CD8-positive, alpha-beta memory T cell (primary cell): ENCODE measurements around the gene DCAF12. TPM values are rescaled to one million over a fixed set of nuclear protein-coding genes. Genes with fewer than 3 reads are reported as not detected.

ENCODE experiments used
- CTCF ChIA-PET: fragments of 350-600 bp; sonication (Branson Sonifier 250); formaldehyde crosslinking; loops from one replicate; lab custom pipeline; 2021; ENCODE audit warnings: antibody characterized with exemption; lab: Charles Lee
- POLR2A ChIA-PET: fragments of 350-600 bp; sonication (Branson Sonifier 250); formaldehyde crosslinking; loops from one replicate; lab custom pipeline; 2021; ENCODE audit warnings: antibody characterized with exemption; lab: Charles Lee
- DNase-seq, 5 donors: peaks; one replicate each; pipeline versions ENCODE4 v3.0.0 to v3.0.0-alpha.2; 2020 to 2022; ENCODE audit warnings: mixed read lengths in 1 of 5
- H3K27ac ChIP-seq: one replicate; pipeline ENCODE4 v1.7.0; 2013; ENCODE audit warnings: low read depth, mild to moderate bottlenecking, low read length, moderate library complexity
- H3K27me3 ChIP-seq: 2 replicates; pipeline ENCODE4 v1.7.0; 2013; ENCODE audit warnings: low read length, mild to moderate bottlenecking; ENCODE audit not compliant: insufficient read depth, poor library complexity, severe bottlenecking
- H3K36me3 ChIP-seq: 2 replicates; pipeline ENCODE4 v1.7.0; 2013; ENCODE audit warnings: mild to moderate bottlenecking, low read length, moderate library complexity; ENCODE audit not compliant: insufficient read depth
- H3K4me1 ChIP-seq: 2 replicates; pipeline ENCODE4 v1.7.0; 2013; ENCODE audit warnings: mild to moderate bottlenecking, low read length, moderate library complexity; ENCODE audit not compliant: insufficient read depth
- H3K4me3 ChIP-seq: 2 replicates; pipeline ENCODE4 v1.7.0; 2013; ENCODE audit warnings: mild to moderate bottlenecking, low read length
- H3K9me3 ChIP-seq: 2 replicates; pipeline ENCODE4 v1.7.0; 2013; ENCODE audit warnings: mild to moderate bottlenecking, low read length
- H3K27ac Mint-ChIP-seq, 8 donors: one replicate each; pipeline ENCODE4 v1.8.0; 2020 to 2021; ENCODE audit warnings: mixed read lengths in 8 of 8, mild to moderate bottlenecking in 6 of 8, inconsistent platforms in 3 of 8, moderate library complexity in 3 of 8
- H3K27me3 Mint-ChIP-seq, 2 donors: one replicate each; pipeline ENCODE4 v1.8.0; 2020 to 2021; ENCODE audit warnings: mixed read lengths in 2 of 2, mild to moderate bottlenecking in 1 of 2, moderate library complexity in 1 of 2
- H3K36me3 Mint-ChIP-seq, 3 donors: one replicate each; pipeline ENCODE4 v1.8.0; 2020 to 2021; ENCODE audit warnings: mixed read lengths in 3 of 3, inconsistent platforms in 1 of 3, mild to moderate bottlenecking in 1 of 3
- H3K4me1 Mint-ChIP-seq, 3 donors: one replicate each; pipeline ENCODE4 v1.8.0; 2020 to 2021; ENCODE audit warnings: mixed read lengths in 3 of 3, inconsistent platforms in 1 of 3, mild to moderate bottlenecking in 1 of 3
- H3K4me3 Mint-ChIP-seq, 7 donors: one replicate each; pipeline ENCODE4 v1.8.0; 2020 to 2021; ENCODE audit warnings: mixed read lengths in 7 of 7, mild to moderate bottlenecking in 6 of 7, moderate library complexity in 4 of 7, inconsistent platforms in 2 of 7
- H3K9me3 Mint-ChIP-seq, 5 donors: one replicate each; pipeline ENCODE4 v1.8.0; 2020 to 2022; ENCODE audit warnings: mixed read lengths in 5 of 5, mild to moderate bottlenecking in 3 of 5, moderate library complexity in 2 of 5, inconsistent platforms in 1 of 5
- polyA plus RNA-seq: library from polyadenylated mRNA; unstranded; fragments of 300-500 nt; fragmentation: Illumina TruSeq; gene quantifications from one replicate; pipeline ENCODE4 v1.2.3, GENCODE V29; 2021
- total RNA-seq, 2 experiments: library from RNA; stranded (reverse); gene quantifications; one replicate each; pipeline ENCODE4 v1.2.3, GENCODE V29; 2021

The DCAF12 gene
- total and polyA plus RNA-seq, 3 experiments from 2014 or later: 18.4 to 49.2 (median 43.0) TPM

GRCh38 chr9:34124099-34124498 is 2.4 kb downstream of the DCAF12 start:
- Histone ChIP-seq H3K36me3 (no peaks in the 10 kb centered on the region), H3K27ac (no peak overlapping the region), H3K4me3 (peak overlapping the region; percentile 97), H3K9me3 (no peaks in the 10 kb centered on the region), H3K4me1 (peaks cover 35% of the 10 kb centered on the region), H3K27me3 (no peaks in the 10 kb centered on the region)
- Mint-ChIP-seq H3K4me3 (peak overlapping the region; percentile 97 to 99 (median 99)), H3K27me3 (no peaks in the 10 kb centered on the region), H3K27ac (peak overlapping the region; percentile 90 to 99 (median 98)), H3K36me3 (peaks cover 4 to 51% (median 17%) of the 10 kb centered on the region in 3 donors), H3K9me3 (no peaks in the 10 kb centered on the region), H3K4me1 (peaks cover 53 to 70% (median 55%) of the 10 kb centered on the region in 3 donors)
- no peak for DNase-seq
- POLR2A ChIA-PET: no interaction called here
- CTCF ChIA-PET: no interaction called here

GRCh38 chr9:34123682-34124081 is 2.8 kb downstream of the DCAF12 start:
- Mint-ChIP-seq H3K27me3 (no peaks in the 10 kb centered on the region), H3K27ac (peak overlapping the region; percentile 90 to 99 (median 98)), H3K4me1 (peaks cover 53 to 72% (median 58%) of the 10 kb centered on the region in 3 donors), H3K36me3 (peaks cover 4 to 54% (median 17%) of the 10 kb centered on the region in 3 donors), H3K4me3 (peak overlapping the region; percentile 97 to 99 (median 99)), H3K9me3 (no peaks in the 10 kb centered on the region)
- H3K4me1 ChIP-seq: peaks cover 35% of the 10 kb centered on the region
- DNase-seq: peak in 1 of 5 donors; percentile 11
- H3K4me3 ChIP-seq: peak overlapping the region; percentile 97
- no peaks in the 10 kb centered on the region for H3K9me3 ChIP-seq
- H3K27me3 ChIP-seq: no peaks in the 10 kb centered on the region
- ChIA-PET POLR2A (no interaction called here), CTCF (no interaction called here)
- no peaks in the 10 kb centered on the region for H3K36me3 ChIP-seq
- H3K27ac ChIP-seq: no peak overlapping the region

DNA sequence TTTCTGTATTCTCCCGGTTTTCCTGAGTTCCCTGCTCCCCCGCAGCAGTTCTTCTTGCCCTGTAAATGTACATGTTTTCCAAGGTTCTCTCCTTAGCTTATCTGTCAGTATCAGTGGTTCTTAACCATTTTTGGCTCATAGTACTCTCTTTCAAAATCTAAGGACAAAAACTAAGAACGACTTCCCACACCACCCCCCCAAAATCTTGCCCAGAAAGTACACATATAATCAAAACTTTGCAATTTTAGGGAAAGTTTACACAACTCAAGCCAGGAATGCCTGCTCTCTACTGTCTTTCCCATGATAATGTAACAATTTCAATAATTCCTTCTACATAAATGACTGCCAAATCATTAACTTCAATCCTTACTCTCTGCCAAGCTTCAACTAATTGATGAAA is 4.5 kb downstream of the DCAF12 start:
- no peak overlapping the region for H3K27ac ChIP-seq
- H3K4me1 ChIP-seq: peaks cover 30% of the 10 kb centered on the region
- Mint-ChIP-seq H3K36me3 (peaks cover 4 to 68% (median 20%) of the 10 kb centered on the region in 3 donors), H3K9me3 (no peaks in the 10 kb centered on the region), H3K4me3 (peak overlapping the region in 2 of 7 donors; percentile 15 to 16), H3K4me1 (peaks cover 50 to 67% (median 54%) of the 10 kb centered on the region in 3 donors), H3K27me3 (no peaks in the 10 kb centered on the region), H3K27ac (peak overlapping the region in 4 of 8 donors; percentile 8 to 80 (median 68))
- no peak for DNase-seq
- no peak overlapping the region for H3K4me3 ChIP-seq
- no peaks in the 10 kb centered on the region for H3K27me3 ChIP-seq
- no peaks in the 10 kb centered on the region for H3K9me3 ChIP-seq
- POLR2A ChIA-PET: interaction anchor here (0.6 kb wide), 1 partner anchor 82 kb away, joined by 3 read pairs; no protein-coding TSS in a partner anchor
- peaks cover 7% of the 10 kb centered on the region for H3K36me3 ChIP-seq
- CTCF ChIA-PET: no interaction called here

DNA sequence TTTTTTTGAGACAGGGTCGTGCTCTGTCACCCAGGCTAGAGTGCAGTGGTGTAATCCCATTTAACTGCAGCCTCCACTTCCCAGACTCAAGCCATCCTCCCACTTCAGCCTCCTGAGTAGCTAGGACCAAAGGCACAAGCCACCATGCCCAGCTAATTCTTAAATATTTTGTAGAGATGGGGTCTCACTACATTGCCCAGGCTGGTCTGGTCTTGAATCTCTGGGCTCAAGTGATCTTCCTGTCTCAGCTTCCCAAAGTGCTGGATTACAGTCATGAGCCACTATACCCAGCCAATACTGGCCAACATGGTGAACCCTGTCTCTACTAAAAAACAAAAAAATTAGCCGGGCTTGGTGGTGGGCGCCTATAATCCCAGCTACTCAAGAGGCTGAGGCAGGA is 6.8 kb downstream of the DCAF12 start:
- no peaks in the 10 kb centered on the region for H3K27me3 Mint-ChIP-seq
- H3K36me3 ChIP-seq: peaks cover 13% of the 10 kb centered on the region
- no peak for DNase-seq
- no peaks in the 10 kb centered on the region for H3K27me3 ChIP-seq
- no peak overlapping the region for H3K4me3 ChIP-seq
- no peaks in the 10 kb centered on the region for H3K9me3 ChIP-seq
- POLR2A ChIA-PET: interaction anchor here (0.6 to 0.7 kb wide), 2 partner anchors 60 to 1480 kb away, joined by 4 read pairs; no protein-coding TSS in a partner anchor
- H3K9me3 Mint-ChIP-seq: no peaks in the 10 kb centered on the region
- CTCF ChIA-PET: interaction anchor here (0.9 kb wide), 1 partner anchor 133 kb away, joined by 3 read pairs; no protein-coding TSS in a partner anchor
- no peak overlapping the region for H3K27ac Mint-ChIP-seq
- peaks cover 36 to 50% (median 50%) of the 10 kb centered on the region in 3 donors for H3K4me1 Mint-ChIP-seq
- H3K36me3 Mint-ChIP-seq: peaks cover 8 to 75% (median 23%) of the 10 kb centered on the region in 3 donors
- H3K4me3 Mint-ChIP-seq: no peak overlapping the region
- H3K27ac ChIP-seq: no peak overlapping the region
- H3K4me1 ChIP-seq: peaks cover 21% of the 10 kb centered on the region

GRCh38 chr9:34114436-34114835 is 12.1 kb downstream of the DCAF12 start:
- CTCF ChIA-PET: no interaction called here

DNA sequence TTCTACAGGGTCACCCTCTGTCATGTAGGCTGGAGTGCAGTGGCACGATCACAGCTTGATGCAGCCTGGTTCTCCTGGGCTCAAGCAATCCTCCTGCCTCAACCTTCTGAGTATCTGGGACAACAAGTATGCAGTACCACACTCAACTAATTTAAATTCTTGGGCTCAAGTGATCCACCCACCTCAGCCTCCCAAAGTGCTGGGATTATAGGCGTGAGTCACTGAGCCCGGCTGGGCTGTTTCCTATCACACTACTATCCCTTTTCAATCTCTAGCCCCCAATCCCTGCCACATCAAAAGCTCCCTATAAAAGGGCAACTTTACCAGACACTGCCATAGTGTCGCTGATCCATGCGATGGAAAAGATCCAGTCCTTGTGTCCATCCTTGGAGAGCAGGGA is 20.4 kb downstream of the DCAF12 start:
- Mint-ChIP-seq H3K4me1 (peaks cover 10 to 21% (median 13%) of the 10 kb centered on the region in 3 donors), H3K27ac (peak overlapping the region in 3 of 8 donors; percentile 17 to 66 (median 37)), H3K27me3 (no peaks in the 10 kb centered on the region), H3K9me3 (no peaks in the 10 kb centered on the region), H3K4me3 (no peak overlapping the region), H3K36me3 (peaks cover 6 to 77% (median 6%) of the 10 kb centered on the region in 3 donors)
- POLR2A ChIA-PET: no interaction called here
- no peak for DNase-seq
- no peaks in the 10 kb centered on the region for H3K9me3 ChIP-seq
- peaks cover 29% of the 10 kb centered on the region for H3K36me3 ChIP-seq
- H3K27me3 ChIP-seq: no peaks in the 10 kb centered on the region
- H3K4me3 ChIP-seq: no peak overlapping the region
- H3K27ac ChIP-seq: no peak overlapping the region
- CTCF ChIA-PET: no interaction called here
- H3K4me1 ChIP-seq: no peaks in the 10 kb centered on the region

More at GRCh38 chr9:34114436-34114835, 12.1 kb downstream of the DCAF12 start:
- no peaks in the 10 kb centered on the region for H3K9me3 ChIP-seq
- H3K36me3 Mint-ChIP-seq: peaks cover 7 to 68% (median 12%) of the 10 kb centered on the region in 3 donors
- H3K36me3 ChIP-seq: peaks cover 16% of the 10 kb centered on the region
- H3K4me1 ChIP-seq: no peaks in the 10 kb centered on the region
- no peaks in the 10 kb centered on the region for H3K27me3 ChIP-seq
- peak overlapping the region in 4 of 8 donors; percentile 7 to 69 (median 38) for H3K27ac Mint-ChIP-seq
- no peaks in the 10 kb centered on the region for H3K27me3 Mint-ChIP-seq
- DNase-seq: no peak
- H3K4me1 Mint-ChIP-seq: peaks cover 18 to 35% (median 27%) of the 10 kb centered on the region in 3 donors
- no peak overlapping the region for H3K4me3 Mint-ChIP-seq
- POLR2A ChIA-PET: no interaction called here
- H3K9me3 Mint-ChIP-seq: no peaks in the 10 kb centered on the region
- no peak overlapping the region for H3K4me3 ChIP-seq
- no peak overlapping the region for H3K27ac ChIP-seq

- H3K9me3 Mint-ChIP-seq: no peaks in the 10 kb centered on the region
- peak overlapping the region in 1 of 8 donors; percentile 54 for H3K27ac Mint-ChIP-seq
- no peaks in the 10 kb centered on the region for H3K9me3 ChIP-seq
- no peak for DNase-seq
- H3K36me3 ChIP-seq: peaks cover 32% of the 10 kb centered on the region
- POLR2A ChIA-PET: no interaction called here
- H3K4me3 Mint-ChIP-seq: no peak overlapping the region
- no peaks in the 10 kb centered on the region for H3K4me1 ChIP-seq
- no peaks in the 10 kb centered on the region for H3K27me3 Mint-ChIP-seq
- peaks cover 0 to 3% (median under 1%) of the 10 kb centered on the region in 3 donors for H3K4me1 Mint-ChIP-seq
- no peak overlapping the region for H3K27ac ChIP-seq
- no peak overlapping the region for H3K4me3 ChIP-seq
- peaks cover 6 to 71% (median 8%) of the 10 kb centered on the region in 3 donors for H3K36me3 Mint-ChIP-seq
- no peaks in the 10 kb centered on the region for H3K27me3 ChIP-seq
- CTCF ChIA-PET: interaction anchor here (0.7 kb wide), 1 partner anchor 294 kb away, joined by 3 read pairs; no protein-coding TSS in a partner anchor
These were observed 23.7 kb downstream of the DCAF12 start for GRCh38 chr9:34102796-34103195.

DNA sequence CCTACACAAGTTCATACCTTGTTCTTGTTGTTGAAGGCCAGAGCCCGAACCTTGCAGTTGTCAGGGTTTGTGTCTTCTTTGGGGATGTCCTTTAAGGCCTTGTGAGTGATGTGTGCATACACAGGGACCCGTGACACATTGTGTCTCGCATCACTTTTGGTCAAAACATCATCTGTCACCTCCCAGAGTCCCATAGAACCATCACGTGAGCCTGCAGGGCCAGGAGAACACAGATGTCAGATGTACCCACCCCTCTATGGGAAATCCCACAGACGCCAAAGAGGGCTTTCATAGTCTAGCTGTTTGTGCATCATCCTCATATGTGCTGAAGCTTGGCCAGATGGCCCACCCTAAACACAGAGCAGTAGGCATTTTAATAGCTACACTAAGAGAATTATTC is 28.2 kb downstream of the DCAF12 start:
- peaks cover 42% of the 10 kb centered on the region for H3K36me3 ChIP-seq
- H3K36me3 Mint-ChIP-seq: peaks cover 2 to 71% (median 6%) of the 10 kb centered on the region in 3 donors

More for the DNA sequence above, 28.2 kb downstream of the DCAF12 start:
- no peak overlapping the region for H3K4me3 Mint-ChIP-seq
- ChIA-PET POLR2A (no interaction called here), CTCF (interaction anchor here (0.7 kb wide), 1 partner anchor 259 kb away, joined by 3 read pairs; no protein-coding TSS in a partner anchor)
- no peaks in the 10 kb centered on the region for H3K9me3 Mint-ChIP-seq
- no peak for DNase-seq
- Histone ChIP-seq H3K4me3 (no peak overlapping the region), H3K27ac (no peak overlapping the region), H3K9me3 (no peaks in the 10 kb centered on the region), H3K27me3 (no peaks in the 10 kb centered on the region), H3K4me1 (no peaks in the 10 kb centered on the region)
- H3K27ac Mint-ChIP-seq: peak overlapping the region in 2 of 8 donors; percentile 47 to 48
- peaks cover 0 to 1% of the 10 kb centered on the region in 2 donors for H3K27me3 Mint-ChIP-seq
- H3K4me1 Mint-ChIP-seq: no peaks in the 10 kb centered on the region
